Trophoblast cell (in vitro differentiated cells and primary cell): ENCODE data around the gene CDC42EP2.

Source experiments
- DNase-seq, 2 donors: peaks; one replicate each; pipeline ENCODE4 v3.0.0-alpha.2; 2016
- H2AFZ ChIP-seq: 2 replicates; pipeline ENCODE4 v1.6.1; 2013; ENCODE audit warnings: low read length, moderate library complexity, mild to moderate bottlenecking; ENCODE audit not compliant: insufficient read depth, poor library complexity
- H2AK5ac ChIP-seq: 2 replicates; pipeline ENCODE4 v1.6.1; 2013; ENCODE audit warnings: mild to moderate bottlenecking, low read length
- H2BK120ac ChIP-seq: 2 replicates; pipeline ENCODE4 v1.6.1; 2013; ENCODE audit warnings: low read length, mild to moderate bottlenecking, moderate library complexity; ENCODE audit not compliant: insufficient read depth, poor library complexity
- H2BK12ac ChIP-seq: 2 replicates; pipeline ENCODE4 v1.6.1; 2013; ENCODE audit warnings: mild to moderate bottlenecking, low read length, moderate library complexity
- H2BK5ac ChIP-seq: 2 replicates; pipeline ENCODE4 v1.6.1; 2013; ENCODE audit warnings: low read length, low read depth, moderate library complexity, mild to moderate bottlenecking; ENCODE audit not compliant: poor library complexity
- H3K14ac ChIP-seq: 2 replicates; pipeline ENCODE4 v1.6.1; 2013; ENCODE audit warnings: mild to moderate bottlenecking, low read length
- H3K18ac ChIP-seq: 2 replicates; pipeline ENCODE4 v1.6.1; 2013; ENCODE audit warnings: mild to moderate bottlenecking, low read length
- H3K23ac ChIP-seq: 2 replicates; pipeline ENCODE4 v1.6.1; 2013; ENCODE audit warnings: low read length
- H3K27ac ChIP-seq: 2 replicates; pipeline ENCODE4 v1.5.1; 2013; ENCODE audit warnings: low read depth, mild to moderate bottlenecking, inconsistent platforms, low read length, moderate library complexity
- H3K27me3 ChIP-seq: 2 replicates; pipeline ENCODE4 v1.6.1; 2013; ENCODE audit warnings: inconsistent platforms, mild to moderate bottlenecking, low read length, moderate library complexity; ENCODE audit not compliant: insufficient read depth
- H3K36me3 ChIP-seq, 2 experiments: 1 replicate in 1 of 2; 2 replicates in 1 of 2; pipeline ENCODE4 v1.6.1; 2013; ENCODE audit warnings: low read length in 2 of 2, mild to moderate bottlenecking in 2 of 2, moderate library complexity in 1 of 2; ENCODE audit not compliant: insufficient read depth in 2 of 2, control insufficient read depth in 1 of 2
- H3K4ac ChIP-seq: 2 replicates; pipeline ENCODE4 v1.6.1; 2013; ENCODE audit warnings: low read depth, mild to moderate bottlenecking, low read length, moderate library complexity
- H3K4me1 ChIP-seq, 2 experiments: 1 replicate in 1 of 2; 2 replicates in 1 of 2; pipeline ENCODE4 v1.6.1; 2013; ENCODE audit warnings: low read length in 2 of 2, mild to moderate bottlenecking in 2 of 2, moderate library complexity in 1 of 2; ENCODE audit not compliant: insufficient read depth in 2 of 2, control insufficient read depth in 1 of 2
- H3K4me2 ChIP-seq: 2 replicates; pipeline ENCODE4 v1.6.1; 2013; ENCODE audit warnings: inconsistent platforms, mild to moderate bottlenecking, low read length, moderate library complexity
- H3K4me3 ChIP-seq: 2 replicates; pipeline ENCODE4 v1.5.1; 2013; ENCODE audit warnings: mild to moderate bottlenecking, low read depth, low read length, inconsistent platforms
- H3K79me1 ChIP-seq: one replicate; pipeline ENCODE4 v1.6.1; 2013; ENCODE audit warnings: low read length
- H3K79me2 ChIP-seq: 2 replicates; pipeline ENCODE4 v1.6.1; 2013; ENCODE audit warnings: low read length, mild to moderate bottlenecking; ENCODE audit not compliant: control insufficient read depth, insufficient read depth, poor library complexity
- H3K9ac ChIP-seq: 2 replicates; pipeline ENCODE4 v1.6.1; 2013; ENCODE audit warnings: mild to moderate bottlenecking, low read length
- H3K9me3 ChIP-seq: 2 replicates; pipeline ENCODE4 v1.6.1; 2013; ENCODE audit warnings: low read depth, mild to moderate bottlenecking, control low read depth, inconsistent platforms, low read length; ENCODE audit not compliant: insufficient read depth
- H4K12ac ChIP-seq: 2 replicates; pipeline ENCODE4 v1.6.1; 2013; ENCODE audit warnings: low read depth, mild to moderate bottlenecking, low read length, moderate library complexity
- H4K8ac ChIP-seq: 2 replicates; pipeline ENCODE4 v1.6.1; 2013; ENCODE audit warnings: low read depth, mild to moderate bottlenecking, low read length, moderate library complexity
- H4K91ac ChIP-seq: one replicate; pipeline ENCODE4 v1.6.1; 2013; ENCODE audit warnings: low read depth, mild to moderate bottlenecking, low read length, moderate library complexity
- WGBS: extraction: QIAGEN DNeasy Blood & Tissue Kit; methylation state at CpG from one replicate; pipeline ENCODE4 v1.1.7; 2013; ENCODE audit warnings: missing lambda C conversion rate; ENCODE audit not compliant: insufficient read length, insufficient coverage; ENCODE audit errors: extremely low coverage; 5-methylcytosine and 5-hydroxymethylcytosine counted together

CDC42EP2 gene

DNA sequence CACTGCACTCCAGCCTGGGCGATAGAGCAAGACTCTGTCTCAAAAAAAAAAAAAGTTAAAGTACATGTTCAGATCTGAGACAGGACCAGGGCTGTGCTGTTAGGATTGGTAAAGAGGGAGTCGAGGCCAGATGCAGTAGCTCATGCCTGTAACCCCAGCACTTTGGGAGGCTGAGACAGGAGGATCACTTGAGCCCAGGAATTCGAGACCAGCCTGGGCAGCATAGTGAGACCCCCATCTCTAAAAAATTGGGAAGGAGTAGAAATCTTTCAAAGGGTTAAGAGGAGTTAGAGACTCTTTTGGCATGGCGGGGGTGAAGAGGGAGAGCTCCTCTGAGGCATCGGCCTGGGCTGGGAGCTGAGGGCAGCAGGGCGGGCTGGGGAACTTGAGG is 56.0 kb downstream of the CDC42EP2 start:
- H4K8ac ChIP-seq = no peak overlapping the region
- peak overlapping the region; percentile 48 for H4K91ac ChIP-seq
- no peaks in the 10 kb centered on the region for H3K27me3 ChIP-seq
- H3K79me1 ChIP-seq = no peaks in the 10 kb centered on the region
- H3K18ac ChIP-seq = peak overlapping the region; percentile 6
- H3K4ac ChIP-seq = no peak overlapping the region
- H2BK12ac ChIP-seq = no peak overlapping the region
- H3K79me2 ChIP-seq = no peaks in the 10 kb centered on the region
- H3K27ac ChIP-seq = peak overlapping the region; percentile 39
- no peak overlapping the region for H3K4me2 ChIP-seq
- no peak overlapping the region for H3K23ac ChIP-seq
- H2BK120ac ChIP-seq = no peak overlapping the region
- no peak overlapping the region for H3K4me3 ChIP-seq
- H4K12ac ChIP-seq = no peak overlapping the region
- no peaks in the 10 kb centered on the region for H3K36me3 ChIP-seq
- no peak overlapping the region for H3K14ac ChIP-seq
- no peak overlapping the region for H3K9ac ChIP-seq
- H2AK5ac ChIP-seq = no peak overlapping the region
- no CpG with 5 or more reads among the region's 6 CpGs for WGBS
- peaks cover 3% of the 10 kb centered on the region for H3K9me3 ChIP-seq
- no peak for DNase-seq
- H3K4me1 ChIP-seq = peaks cover 0 to 6% of the 10 kb centered on the region in 2 experiments
- no peak overlapping the region for H2BK5ac ChIP-seq
- no peak overlapping the region for H2AFZ ChIP-seq
